HepG2 (cell line): ENCODE measurements around the gene EFEMP2. TPM values are rescaled to one million over a fixed set of nuclear protein-coding genes. Genes with fewer than 3 reads are reported as not detected.
A peak's percentile ranks its signal among the peaks of the same experiment; 100 is the strongest.

ENCODE experiments used
- AKAP8 ChIP-seq: sonication (generic); formaldehyde crosslinking; IDR thresholded peaks from 2 replicates; pipeline ENCODE4 v1.5.1; 2020; ENCODE audit warnings: mild to moderate bottlenecking, missing genetic modification reagents
- ARNT2 ChIP-seq: sonication (generic); formaldehyde crosslinking; IDR thresholded peaks from 2 replicates; pipeline ENCODE4 v1.8.0; 2022; ENCODE audit warnings: mild to moderate bottlenecking, low read depth, missing genetic modification reagents, moderate library complexity
- KLF11 ChIP-seq: IDR thresholded peaks from 2 replicates; pipeline ENCODE4 v1.6.1; 2016; ENCODE audit warnings: missing compliant biosample characterization
- MIXL1 ChIP-seq: IDR thresholded peaks from 2 replicates; pipeline ENCODE4 v1.6.1; 2016
- MXD4 ChIP-seq: IDR thresholded peaks from 2 replicates; pipeline ENCODE4 v1.6.1; 2016; ENCODE audit warnings: mild to moderate bottlenecking, missing biosample characterization, missing genetic modification reagents
- PHF21A ChIP-seq: sonication (generic); formaldehyde crosslinking; IDR thresholded peaks from 2 replicates; pipeline ENCODE4 v1.5.0; 2020; ENCODE audit warnings: mild to moderate bottlenecking, missing genetic modification reagents
- SYNCRIP ChIP-seq: fragments of 200-400 bp; formaldehyde crosslinking; IDR thresholded peaks from 2 replicates; pipeline ENCODE4 v1.6.1; 2018; ENCODE audit warnings: mild to moderate bottlenecking, low read depth, low read length; ENCODE audit not compliant: insufficient read depth
- TSC22D2 ChIP-seq: sonication (generic); formaldehyde crosslinking; IDR thresholded peaks from 2 replicates; pipeline ENCODE4 v1.5.1; 2020; ENCODE audit warnings: missing genetic modification reagents, mild to moderate bottlenecking, borderline replicate concordance
- ZNF292 ChIP-seq: sonication (generic); formaldehyde crosslinking; IDR thresholded peaks from 2 replicates; pipeline ENCODE4 v1.8.1; 2022; ENCODE audit warnings: mild to moderate bottlenecking, low read depth, missing genetic modification reagents, borderline replicate concordance
- ZNF468 ChIP-seq: sonication (generic); formaldehyde crosslinking; IDR thresholded peaks from 2 replicates; pipeline ENCODE4 v1.8.0; 2022; ENCODE audit warnings: mild to moderate bottlenecking, moderate library complexity, missing genetic modification reagents
- ZNF564 ChIP-seq: sonication (generic); formaldehyde crosslinking; IDR thresholded peaks from 2 replicates; pipeline ENCODE4 v1.8.1; 2023; ENCODE audit warnings: mild to moderate bottlenecking, missing genetic modification reagents
- ZNF567 ChIP-seq: sonication (generic); formaldehyde crosslinking; IDR thresholded peaks from 2 replicates; pipeline ENCODE4 v1.8.1; 2023; ENCODE audit warnings: mild to moderate bottlenecking, missing genetic modification reagents, borderline replicate concordance
- ZNF891 ChIP-seq: sonication (generic); formaldehyde crosslinking; IDR thresholded peaks from 2 replicates; pipeline ENCODE4 v1.5.0; 2020; ENCODE audit warnings: mild to moderate bottlenecking, missing genetic modification reagents
- ZSCAN25 ChIP-seq: sonication (generic); formaldehyde crosslinking; IDR thresholded peaks from 2 replicates; pipeline ENCODE4 v1.8.0; 2022; ENCODE audit warnings: mild to moderate bottlenecking, missing genetic modification reagents
- polyA plus RNA-seq, 8 experiments: library from polyadenylated mRNA; depleted of rRNA in 3 of 8; stranded (reverse) in 7 of 8; unstranded in 1 of 8; fragments of >200 nt; fragmentation: Illumina TruSeq in 4 of 8; extraction: Trizol in 4 of 8; gene quantifications; 2 replicates each; pipeline versions ENCODE4 v1.2.1 to v1.2.3, GENCODE V29; 2011 to 2016; ENCODE audit warnings: low read depth in 4 of 8, missing spikeins in 1 of 8, mixed read lengths in 1 of 8; ENCODE audit not compliant: insufficient read depth in 1 of 8
- total RNA-seq, 5 experiments: library from RNA; depleted of rRNA; stranded (reverse); fragments of >200 nt; fragmentation: Illumina TruSeq; extraction: Trizol; gene quantifications; 2 replicates each; pipeline ENCODE4 v1.2.3, GENCODE V29; 2016; ENCODE audit warnings: low read depth in 1 of 5
- TF ChIP-seq, protein P1 (sequence below): sonication (generic); formaldehyde crosslinking; IDR thresholded peaks from 2 replicates; pipeline ENCODE4; 2020; ENCODE audit warnings: missing genetic modification reagents, mild to moderate bottlenecking, borderline replicate concordance
- TF ChIP-seq, protein P2 (sequence below): sonication (generic); formaldehyde crosslinking; IDR thresholded peaks from 2 replicates; pipeline ENCODE4 v1.4.0; 2020; ENCODE audit warnings: missing genetic modification reagents, borderline replicate concordance
- TF ChIP-seq, protein P3 (sequence below): sonication (generic); formaldehyde crosslinking; IDR thresholded peaks from 2 replicates; pipeline ENCODE4 v1.4.0; 2020; ENCODE audit warnings: mild to moderate bottlenecking, missing genetic modification reagents
- TF ChIP-seq, protein P4 (sequence below): sonication (generic); formaldehyde crosslinking; IDR thresholded peaks from 2 replicates; pipeline ENCODE4 v1.5.0; 2020; ENCODE audit warnings: mild to moderate bottlenecking, low read depth, missing genetic modification reagents, borderline replicate concordance
- TF ChIP-seq, protein P5 (sequence below): sonication (generic); formaldehyde crosslinking; IDR thresholded peaks from 2 replicates; pipeline ENCODE4 v1.5.0; 2020; ENCODE audit warnings: missing genetic modification reagents

Gene EFEMP2
- total and polyA plus RNA-seq, 2 of the 13 experiments (the other 11 are each of a cell fraction or from before 2014, with no cell fraction given): 7.4 to 29.7 TPM

DNA sequence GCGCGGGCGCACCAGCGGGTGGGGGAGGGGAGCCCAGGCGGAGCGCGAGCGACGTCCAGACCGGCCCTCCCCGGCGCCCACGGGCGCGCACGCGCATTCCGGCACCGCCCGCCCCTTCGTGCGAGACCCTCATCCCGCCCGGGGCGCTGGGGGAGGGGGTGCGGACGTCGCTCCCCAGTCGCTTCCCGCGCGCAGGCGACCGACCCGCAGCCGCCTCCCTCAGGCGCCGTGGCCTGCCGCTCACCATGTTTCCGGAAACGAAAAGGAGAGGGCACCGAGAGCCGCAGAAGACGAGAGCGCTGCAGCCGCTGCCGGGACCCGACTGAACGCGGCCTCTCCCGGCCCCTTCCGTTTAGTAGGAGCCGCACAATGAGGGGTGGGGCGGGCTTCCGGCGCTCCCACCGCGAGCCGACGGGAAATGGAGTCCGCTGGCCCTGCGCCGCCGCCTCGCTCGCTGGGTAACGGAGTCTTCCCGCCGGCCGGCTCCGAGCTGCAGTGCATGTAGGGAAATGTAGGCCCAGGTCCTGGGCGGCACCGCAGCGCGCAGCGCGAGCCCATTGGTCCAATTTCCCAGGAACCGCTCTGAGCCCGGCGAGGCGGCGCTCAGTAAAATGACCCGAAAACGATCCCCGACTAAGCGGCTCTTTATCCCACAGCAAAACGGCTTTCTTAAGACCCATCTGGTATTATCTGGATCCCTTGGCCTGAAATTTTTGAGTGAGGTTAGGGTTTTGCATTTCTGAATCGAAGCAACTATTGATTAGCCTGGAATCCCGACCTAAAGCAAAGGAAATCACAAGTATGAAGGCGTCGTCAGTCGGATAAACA lies 14.5 kb downstream of the EFEMP2 start, which contains the start of gene CFL1 (continued):
- TF ChIP-seq ZNF567 (CRISPR knock-in tag) (peak; percentile 96; the same call in 1 of the 2 replicates), KLF11 (CRISPR knock-in tag) (peak; percentile 93; the same call in 1 of the 2 replicates), AKAP8 (CRISPR knock-in tag) (no peak), SYNCRIP (no peak), MXD4 (CRISPR knock-in tag) (peak; percentile 63), ZNF891 (peak; percentile 82; the same call in 1 of the 2 replicates), ZNF564 (peak; percentile 25; the same call in 1 of the 2 replicates), TSC22D2 (no peak), ARNT2 (CRISPR knock-in tag) (peak; percentile 29; the same call in 1 of the 2 replicates), ZNF292 (CRISPR knock-in tag) (no peak), MIXL1 (peak; percentile 49; the same call in 1 of the 2 replicates), ZSCAN25 (no peak), PHF21A (CRISPR knock-in tag) (peak; percentile 62; the same call in 1 of the 2 replicates), ZNF468 (CRISPR knock-in tag) (no peak)
- TF ChIP-seq, protein P1, sequence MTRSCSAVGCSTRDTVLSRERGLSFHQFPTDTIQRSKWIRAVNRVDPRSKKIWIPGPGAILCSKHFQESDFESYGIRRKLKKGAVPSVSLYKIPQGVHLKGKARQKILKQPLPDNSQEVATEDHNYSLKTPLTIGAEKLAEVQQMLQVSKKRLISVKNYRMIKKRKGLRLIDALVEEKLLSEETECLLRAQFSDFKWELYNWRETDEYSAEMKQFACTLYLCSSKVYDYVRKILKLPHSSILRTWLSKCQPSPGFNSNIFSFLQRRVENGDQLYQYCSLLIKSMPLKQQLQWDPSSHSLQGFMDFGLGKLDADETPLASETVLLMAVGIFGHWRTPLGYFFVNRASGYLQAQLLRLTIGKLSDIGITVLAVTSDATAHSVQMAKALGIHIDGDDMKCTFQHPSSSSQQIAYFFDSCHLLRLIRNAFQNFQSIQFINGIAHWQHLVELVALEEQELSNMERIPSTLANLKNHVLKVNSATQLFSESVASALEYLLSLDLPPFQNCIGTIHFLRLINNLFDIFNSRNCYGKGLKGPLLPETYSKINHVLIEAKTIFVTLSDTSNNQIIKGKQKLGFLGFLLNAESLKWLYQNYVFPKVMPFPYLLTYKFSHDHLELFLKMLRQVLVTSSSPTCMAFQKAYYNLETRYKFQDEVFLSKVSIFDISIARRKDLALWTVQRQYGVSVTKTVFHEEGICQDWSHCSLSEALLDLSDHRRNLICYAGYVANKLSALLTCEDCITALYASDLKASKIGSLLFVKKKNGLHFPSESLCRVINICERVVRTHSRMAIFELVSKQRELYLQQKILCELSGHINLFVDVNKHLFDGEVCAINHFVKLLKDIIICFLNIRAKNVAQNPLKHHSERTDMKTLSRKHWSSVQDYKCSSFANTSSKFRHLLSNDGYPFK (CRISPR knock-in tag): no peak
- TF ChIP-seq, protein P2, sequence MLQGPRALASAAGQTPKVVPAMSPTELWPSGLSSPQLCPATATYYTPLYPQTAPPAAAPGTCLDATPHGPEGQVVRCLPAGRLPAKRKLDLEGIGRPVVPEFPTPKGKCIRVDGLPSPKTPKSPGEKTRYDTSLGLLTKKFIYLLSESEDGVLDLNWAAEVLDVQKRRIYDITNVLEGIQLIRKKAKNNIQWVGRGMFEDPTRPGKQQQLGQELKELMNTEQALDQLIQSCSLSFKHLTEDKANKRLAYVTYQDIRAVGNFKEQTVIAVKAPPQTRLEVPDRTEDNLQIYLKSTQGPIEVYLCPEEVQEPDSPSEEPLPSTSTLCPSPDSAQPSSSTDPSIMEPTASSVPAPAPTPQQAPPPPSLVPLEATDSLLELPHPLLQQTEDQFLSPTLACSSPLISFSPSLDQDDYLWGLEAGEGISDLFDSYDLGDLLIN: no peak
- TF ChIP-seq, protein P3, sequence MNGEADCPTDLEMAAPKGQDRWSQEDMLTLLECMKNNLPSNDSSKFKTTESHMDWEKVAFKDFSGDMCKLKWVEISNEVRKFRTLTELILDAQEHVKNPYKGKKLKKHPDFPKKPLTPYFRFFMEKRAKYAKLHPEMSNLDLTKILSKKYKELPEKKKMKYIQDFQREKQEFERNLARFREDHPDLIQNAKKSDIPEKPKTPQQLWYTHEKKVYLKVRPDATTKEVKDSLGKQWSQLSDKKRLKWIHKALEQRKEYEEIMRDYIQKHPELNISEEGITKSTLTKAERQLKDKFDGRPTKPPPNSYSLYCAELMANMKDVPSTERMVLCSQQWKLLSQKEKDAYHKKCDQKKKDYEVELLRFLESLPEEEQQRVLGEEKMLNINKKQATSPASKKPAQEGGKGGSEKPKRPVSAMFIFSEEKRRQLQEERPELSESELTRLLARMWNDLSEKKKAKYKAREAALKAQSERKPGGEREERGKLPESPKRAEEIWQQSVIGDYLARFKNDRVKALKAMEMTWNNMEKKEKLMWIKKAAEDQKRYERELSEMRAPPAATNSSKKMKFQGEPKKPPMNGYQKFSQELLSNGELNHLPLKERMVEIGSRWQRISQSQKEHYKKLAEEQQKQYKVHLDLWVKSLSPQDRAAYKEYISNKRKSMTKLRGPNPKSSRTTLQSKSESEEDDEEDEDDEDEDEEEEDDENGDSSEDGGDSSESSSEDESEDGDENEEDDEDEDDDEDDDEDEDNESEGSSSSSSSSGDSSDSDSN (CRISPR knock-in tag): no peak; the same call in 1 of the 2 replicates
- TF ChIP-seq, protein P4, sequence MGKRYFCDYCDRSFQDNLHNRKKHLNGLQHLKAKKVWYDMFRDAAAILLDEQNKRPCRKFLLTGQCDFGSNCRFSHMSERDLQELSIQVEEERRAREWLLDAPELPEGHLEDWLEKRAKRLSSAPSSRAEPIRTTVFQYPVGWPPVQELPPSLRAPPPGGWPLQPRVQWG (CRISPR knock-in tag): no peak
- TF ChIP-seq, protein P5, sequence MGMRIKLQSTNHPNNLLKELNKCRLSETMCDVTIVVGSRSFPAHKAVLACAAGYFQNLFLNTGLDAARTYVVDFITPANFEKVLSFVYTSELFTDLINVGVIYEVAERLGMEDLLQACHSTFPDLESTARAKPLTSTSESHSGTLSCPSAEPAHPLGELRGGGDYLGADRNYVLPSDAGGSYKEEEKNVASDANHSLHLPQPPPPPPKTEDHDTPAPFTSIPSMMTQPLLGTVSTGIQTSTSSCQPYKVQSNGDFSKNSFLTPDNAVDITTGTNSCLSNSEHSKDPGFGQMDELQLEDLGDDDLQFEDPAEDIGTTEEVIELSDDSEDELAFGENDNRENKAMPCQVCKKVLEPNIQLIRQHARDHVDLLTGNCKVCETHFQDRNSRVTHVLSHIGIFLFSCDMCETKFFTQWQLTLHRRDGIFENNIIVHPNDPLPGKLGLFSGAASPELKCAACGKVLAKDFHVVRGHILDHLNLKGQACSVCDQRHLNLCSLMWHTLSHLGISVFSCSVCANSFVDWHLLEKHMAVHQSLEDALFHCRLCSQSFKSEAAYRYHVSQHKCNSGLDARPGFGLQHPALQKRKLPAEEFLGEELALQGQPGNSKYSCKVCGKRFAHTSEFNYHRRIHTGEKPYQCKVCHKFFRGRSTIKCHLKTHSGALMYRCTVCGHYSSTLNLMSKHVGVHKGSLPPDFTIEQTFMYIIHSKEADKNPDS: peak; percentile 71; the same call in 1 of the 2 replicates
